Peyer's patch (tissue), 4 donors: ENCODE results near the gene NHLRC4.

ENCODE experiments used
- POLR2A ChIP-seq, 2 donors: fragments of 450-650 bp; IDR thresholded peaks; one replicate each; pipeline ENCODE4 v1.5.1; 2017; ENCODE audit warnings: antibody characterized with exemption in 2 of 2, mild to moderate bottlenecking in 2 of 2, moderate library complexity in 2 of 2
- TF ChIP-seq, protein P1 (sequence below), 6 experiments: fragments of 450-650 bp in 4 of 6; fragments of 200-600 bp in 2 of 6; sonication (generic) in 1 of 6; IDR thresholded peaks; one replicate each; pipeline ENCODE4 v1.5.1; 2017 to 2019; ENCODE audit warnings: antibody characterized with exemption in 6 of 6, mild to moderate bottlenecking in 3 of 6, moderate library complexity in 1 of 6

DNA sequence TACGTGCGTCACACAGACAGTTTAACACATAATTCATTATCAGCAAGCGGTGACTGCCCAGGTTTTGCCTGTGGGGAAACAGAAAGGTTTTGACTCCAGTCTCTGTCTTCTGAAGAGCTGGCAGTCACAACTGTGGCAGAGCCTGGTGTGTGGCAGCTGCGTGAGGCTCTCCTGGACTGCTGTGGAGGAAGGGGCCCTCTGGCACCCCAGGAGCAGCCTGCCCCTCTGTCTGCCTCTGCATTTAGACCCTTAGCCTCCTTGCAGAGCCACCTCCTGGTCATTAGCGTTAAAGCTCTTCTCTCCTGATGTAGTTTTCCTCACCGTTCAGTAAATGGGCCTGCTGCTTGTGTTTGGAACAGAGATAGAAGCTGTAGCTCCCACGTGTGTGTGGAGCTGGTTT is 34.0 kb downstream of the NHLRC4 start:
- TF ChIP-seq, protein P1, sequence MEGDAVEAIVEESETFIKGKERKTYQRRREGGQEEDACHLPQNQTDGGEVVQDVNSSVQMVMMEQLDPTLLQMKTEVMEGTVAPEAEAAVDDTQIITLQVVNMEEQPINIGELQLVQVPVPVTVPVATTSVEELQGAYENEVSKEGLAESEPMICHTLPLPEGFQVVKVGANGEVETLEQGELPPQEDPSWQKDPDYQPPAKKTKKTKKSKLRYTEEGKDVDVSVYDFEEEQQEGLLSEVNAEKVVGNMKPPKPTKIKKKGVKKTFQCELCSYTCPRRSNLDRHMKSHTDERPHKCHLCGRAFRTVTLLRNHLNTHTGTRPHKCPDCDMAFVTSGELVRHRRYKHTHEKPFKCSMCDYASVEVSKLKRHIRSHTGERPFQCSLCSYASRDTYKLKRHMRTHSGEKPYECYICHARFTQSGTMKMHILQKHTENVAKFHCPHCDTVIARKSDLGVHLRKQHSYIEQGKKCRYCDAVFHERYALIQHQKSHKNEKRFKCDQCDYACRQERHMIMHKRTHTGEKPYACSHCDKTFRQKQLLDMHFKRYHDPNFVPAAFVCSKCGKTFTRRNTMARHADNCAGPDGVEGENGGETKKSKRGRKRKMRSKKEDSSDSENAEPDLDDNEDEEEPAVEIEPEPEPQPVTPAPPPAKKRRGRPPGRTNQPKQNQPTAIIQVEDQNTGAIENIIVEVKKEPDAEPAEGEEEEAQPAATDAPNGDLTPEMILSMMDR (IDR thresholded peaks at IDR 0.05): peak in 3 of 6 experiments; percentile 16 to 25 (median 18)
- TF ChIP-seq POLR2A (IDR thresholded peaks at IDR 0.05): no peak
